Keratinocyte (primary cell): ENCODE data around the gene OR5H15. TPM values are rescaled to one million over a fixed set of nuclear protein-coding genes. Genes with fewer than 3 reads are reported as not detected.

Experiments used
- DNase-seq: peaks from one replicate; pipeline ENCODE4 v3.0.0-alpha.2; 2011; ENCODE audit warnings: low read depth, missing footprints, low spot score
- FAIRE-seq: peaks from 2 replicates; lab custom pipeline; 2011; peaks lifted over from hg19 to GRCh38; lab: Jason Lieb, UNC
- H2AFZ ChIP-seq: 2 replicates; pipeline ENCODE4 v1.6.0; 2012; ENCODE audit warnings: low read length, control low read depth, inconsistent platforms; ENCODE audit not compliant: control insufficient read depth
- H3K27ac ChIP-seq: 2 replicates; pipeline ENCODE4 v1.5.1; 2011; ENCODE audit warnings: low read length; ENCODE audit not compliant: control insufficient read depth, insufficient read depth
- H3K27me3 ChIP-seq: 3 replicates; pipeline ENCODE4 v1.6.0; 2011; ENCODE audit warnings: low read length; ENCODE audit not compliant: control insufficient read depth, insufficient read depth; ENCODE audit errors: extremely low read depth
- H3K36me3 ChIP-seq, 2 experiments: 2 replicates in 1 of 2; 3 replicates in 1 of 2; pipeline ENCODE4 v1.5.1; 2011; ENCODE audit warnings: low read length in 2 of 2, mild to moderate bottlenecking in 1 of 2; ENCODE audit not compliant: control insufficient read depth in 2 of 2, insufficient read depth in 2 of 2; ENCODE audit errors: extremely low read depth in 1 of 2
- H3K4me1 ChIP-seq: 3 replicates; pipeline ENCODE4 v1.5.1; 2011; ENCODE audit warnings: low read length; ENCODE audit not compliant: control insufficient read depth, insufficient read depth; ENCODE audit errors: extremely low read depth
- H3K4me2 ChIP-seq: 3 replicates; pipeline ENCODE4 v1.6.0; 2011; ENCODE audit warnings: low read depth, low read length; ENCODE audit not compliant: control insufficient read depth, insufficient read depth; ENCODE audit errors: extremely low read depth
- H3K4me3 ChIP-seq, 3 experiments: fragments of 200-600 bp in 1 of 3; sonication (generic) in 1 of 3; 2 replicates in 2 of 3; 3 replicates in 1 of 3; pipeline ENCODE4 v1.5.1; 2011 to 2016; ENCODE audit warnings: low read length in 3 of 3, mild to moderate bottlenecking in 3 of 3, control low read depth in 2 of 3, inconsistent platforms in 1 of 3, low read depth in 1 of 3, mixed read lengths in 1 of 3, mixed run types in 1 of 3, moderate library complexity in 1 of 3; ENCODE audit not compliant: control insufficient read depth in 2 of 3, insufficient read depth in 2 of 3; ENCODE audit errors: extremely low read depth in 1 of 3
- H3K79me2 ChIP-seq: 2 replicates; pipeline ENCODE4 v1.6.0; 2012; ENCODE audit warnings: low read length; ENCODE audit not compliant: control insufficient read depth, insufficient read depth
- H3K9ac ChIP-seq: 3 replicates; pipeline ENCODE4 v1.6.0; 2011; ENCODE audit warnings: low read length; ENCODE audit not compliant: control insufficient read depth, insufficient read depth; ENCODE audit errors: extremely low read depth
- H3K9me1 ChIP-seq: 3 replicates; pipeline ENCODE4 v1.6.0; 2011; ENCODE audit warnings: low read length; ENCODE audit not compliant: control insufficient read depth, insufficient read depth; ENCODE audit errors: extremely low read depth
- H3K9me3 ChIP-seq: 2 replicates; pipeline ENCODE4 v1.5.1; 2012; ENCODE audit warnings: low read depth, low read length; ENCODE audit not compliant: control insufficient read depth
- H4K20me1 ChIP-seq: 3 replicates; pipeline ENCODE4 v1.6.0; 2011; ENCODE audit warnings: low read length; ENCODE audit not compliant: control insufficient read depth, insufficient read depth; ENCODE audit errors: extremely low read depth
- EZH2 ChIP-seq: IDR thresholded peaks from one replicate; pipeline ENCODE4 v1.6.1; 2012; ENCODE audit warnings: inconsistent platforms, mild to moderate bottlenecking, low read length, moderate library complexity
- dilution Hi-C: fragments of 300-500 bp; cut with MboI; formaldehyde crosslinking; loops from one replicate; pipeline ENCODE4 v1.7.0; 2020; ENCODE audit warnings: low sequenced_read_pairs; ENCODE audit not compliant: extremely low pct_ligation_motif_present
- polyA plus RNA-seq, 5 experiments: library from polyadenylated mRNA; depleted of rRNA in 3 of 5; stranded (reverse) in 3 of 5; stranded (forward) in 1 of 5; unstranded in 1 of 5; fragments of >200 nt; gene quantifications; 1 replicate in 1 of 5; 2 replicates in 3 of 5; 3 replicates in 1 of 5; pipeline versions ENCODE4 v1.2.1 to v1.2.3, GENCODE V29; 2011 to 2012; ENCODE audit warnings: missing spikeins in 2 of 5, low read depth in 1 of 5, low replicate concordance in 1 of 5
- TF ChIP-seq, protein P1 (sequence below), 3 experiments: IDR thresholded peaks in 1 of 3; conservative IDR thresholded peaks in 1 of 3; optimal IDR thresholded peaks in 1 of 3; 2 replicates in 2 of 3; 3 replicates in 1 of 3; pipeline versions ENCODE3 to v1.5.1; 2011; ENCODE audit warnings: low read length in 3 of 3, mild to moderate bottlenecking in 3 of 3, moderate library complexity in 2 of 3, control low read depth in 1 of 3, inconsistent platforms in 1 of 3; ENCODE audit not compliant: insufficient read depth in 2 of 3; ENCODE audit errors: extremely low read depth in 1 of 3

Gene OR5H15
- polyA plus RNA-seq, 1 donor (not counting 4 experiments of a cell fraction or from before 2014, with no cell fraction given) = not detected

DNA sequence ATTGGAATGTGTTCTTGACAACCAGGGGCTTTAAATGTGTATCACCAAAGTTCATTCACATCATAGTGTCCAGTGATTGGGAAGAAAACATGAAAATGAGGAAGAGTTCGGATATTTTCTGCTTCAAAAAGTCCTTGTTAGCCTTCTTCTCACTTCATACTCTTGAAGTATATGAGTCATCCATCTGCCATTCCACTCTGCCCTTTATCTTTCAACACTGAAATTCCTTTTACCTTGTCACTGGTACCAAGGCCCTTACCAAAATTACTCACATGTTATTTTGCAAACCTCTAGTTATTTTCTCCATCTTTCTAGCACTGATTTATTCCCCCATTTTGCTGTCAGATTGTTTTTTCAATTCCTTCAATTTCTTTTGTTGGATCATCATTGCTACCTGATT, 32.5 kb downstream of the OR5H15 start:
- H3K79me2 ChIP-seq = no peaks in the 10 kb centered on the region
- H3K4me3 ChIP-seq = no peak overlapping the region
- dilution Hi-C loops = no loop called here
- no peaks in the 10 kb centered on the region for H3K9me1 ChIP-seq
- H3K27ac ChIP-seq = no peak overlapping the region
- no peaks in the 10 kb centered on the region for H3K36me3 ChIP-seq
- no peak for DNase-seq
- no peaks in the 10 kb centered on the region for H3K9me3 ChIP-seq
- no peak overlapping the region for H3K4me2 ChIP-seq
- H4K20me1 ChIP-seq = no peaks in the 10 kb centered on the region
- H3K27me3 ChIP-seq = no peaks in the 10 kb centered on the region
- no peaks in the 10 kb centered on the region for H3K4me1 ChIP-seq
- H3K9ac ChIP-seq = no peak overlapping the region
- TF ChIP-seq, protein P1, sequence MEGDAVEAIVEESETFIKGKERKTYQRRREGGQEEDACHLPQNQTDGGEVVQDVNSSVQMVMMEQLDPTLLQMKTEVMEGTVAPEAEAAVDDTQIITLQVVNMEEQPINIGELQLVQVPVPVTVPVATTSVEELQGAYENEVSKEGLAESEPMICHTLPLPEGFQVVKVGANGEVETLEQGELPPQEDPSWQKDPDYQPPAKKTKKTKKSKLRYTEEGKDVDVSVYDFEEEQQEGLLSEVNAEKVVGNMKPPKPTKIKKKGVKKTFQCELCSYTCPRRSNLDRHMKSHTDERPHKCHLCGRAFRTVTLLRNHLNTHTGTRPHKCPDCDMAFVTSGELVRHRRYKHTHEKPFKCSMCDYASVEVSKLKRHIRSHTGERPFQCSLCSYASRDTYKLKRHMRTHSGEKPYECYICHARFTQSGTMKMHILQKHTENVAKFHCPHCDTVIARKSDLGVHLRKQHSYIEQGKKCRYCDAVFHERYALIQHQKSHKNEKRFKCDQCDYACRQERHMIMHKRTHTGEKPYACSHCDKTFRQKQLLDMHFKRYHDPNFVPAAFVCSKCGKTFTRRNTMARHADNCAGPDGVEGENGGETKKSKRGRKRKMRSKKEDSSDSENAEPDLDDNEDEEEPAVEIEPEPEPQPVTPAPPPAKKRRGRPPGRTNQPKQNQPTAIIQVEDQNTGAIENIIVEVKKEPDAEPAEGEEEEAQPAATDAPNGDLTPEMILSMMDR (optimal IDR thresholded peaks at IDR 0.05 in 1 of 3, IDR thresholded peaks at IDR 0.05 in 1 of 3, conservative IDR thresholded peaks at IDR 0.05 in 1 of 3; ENCODE audit: extremely low read depth in 1 of 3, insufficient read depth in 2 of 3, low read length in 3 of 3) = no peak
- TF ChIP-seq EZH2 = no peak
- FAIRE-seq = no peak
- H2AFZ ChIP-seq = no peak overlapping the region

DNA sequence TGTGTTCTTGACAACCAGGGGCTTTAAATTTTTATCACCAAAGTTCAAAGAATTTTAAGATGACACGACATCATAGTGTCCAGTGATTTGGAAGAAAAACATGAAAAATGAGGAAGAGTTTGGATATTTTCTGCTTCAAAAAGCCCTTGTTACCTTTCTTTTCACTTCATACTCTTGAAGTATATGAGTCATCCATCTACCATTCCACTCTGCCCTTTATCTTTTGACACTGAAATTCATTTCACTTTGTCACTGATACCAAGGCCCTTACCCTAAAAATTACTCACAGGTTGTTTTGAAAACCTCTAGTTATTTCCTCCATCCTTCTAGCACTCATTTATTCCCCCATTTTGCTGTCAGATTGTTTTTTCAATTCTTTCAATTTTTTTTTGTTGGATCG, 42.7 kb downstream of the OR5H15 start:
- Histone ChIP-seq H3K79me2 (no peaks in the 10 kb centered on the region), H3K4me2 (no peak overlapping the region), H3K4me1 (no peaks in the 10 kb centered on the region), H3K27me3 (no peaks in the 10 kb centered on the region), H3K27ac (no peak overlapping the region), H3K9me3 (no peaks in the 10 kb centered on the region), H3K9me1 (no peaks in the 10 kb centered on the region), H4K20me1 (no peaks in the 10 kb centered on the region), H3K9ac (no peak overlapping the region), H3K4me3 (no peak overlapping the region), H3K36me3 (no peaks in the 10 kb centered on the region), H2AFZ (no peak overlapping the region)
- FAIRE-seq = no peak
- dilution Hi-C loops = no loop called here
- TF ChIP-seq EZH2 = no peak
- TF ChIP-seq, protein P1 (optimal IDR thresholded peaks at IDR 0.05 in 1 of 3, IDR thresholded peaks at IDR 0.05 in 1 of 3, conservative IDR thresholded peaks at IDR 0.05 in 1 of 3; ENCODE audit: extremely low read depth in 1 of 3, insufficient read depth in 2 of 3, low read length in 3 of 3) = no peak
- DNase-seq = no peak
